HS-5 (cell line): ENCODE results near the gene POTEB.
"Not testable (repeated sequence)": the region's sequence is repeated elsewhere in the genome, so short reads cannot be mapped to it uniquely, and the experiment has no call there.

ENCODE experiments used
- DNase-seq: peaks from one replicate; pipeline ENCODE4 v3.0.0-alpha.2; 2012; ENCODE audit warnings: low read depth

The POTEB gene

DNA sequence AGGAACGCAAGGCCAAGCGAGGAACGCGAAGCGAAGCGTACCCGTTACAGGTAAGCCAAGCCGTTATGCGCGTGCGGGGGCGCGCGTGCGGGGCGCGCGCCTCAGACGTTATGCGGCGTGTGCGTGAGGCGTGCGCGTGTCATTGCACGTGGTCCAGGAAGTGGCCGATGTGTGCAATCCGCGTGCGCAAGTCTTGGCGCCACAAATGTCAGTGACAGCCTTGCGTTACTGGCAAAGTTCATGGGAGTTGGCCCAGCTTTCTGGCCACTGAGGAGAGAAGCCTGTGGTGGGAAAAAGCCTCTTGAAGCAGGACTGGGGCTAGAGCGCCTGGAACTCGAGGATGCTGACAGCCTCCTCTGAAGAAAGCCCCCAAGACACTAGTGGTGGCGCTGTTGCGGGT is at the start of gene POTEB:
POTEB (minus strand) TSS at position 101 of the 400 bp plus-strand sequence. CDS start 489 bp downstream, outside the sequence.
- not testable (repeated sequence) for DNase-seq

DNA sequence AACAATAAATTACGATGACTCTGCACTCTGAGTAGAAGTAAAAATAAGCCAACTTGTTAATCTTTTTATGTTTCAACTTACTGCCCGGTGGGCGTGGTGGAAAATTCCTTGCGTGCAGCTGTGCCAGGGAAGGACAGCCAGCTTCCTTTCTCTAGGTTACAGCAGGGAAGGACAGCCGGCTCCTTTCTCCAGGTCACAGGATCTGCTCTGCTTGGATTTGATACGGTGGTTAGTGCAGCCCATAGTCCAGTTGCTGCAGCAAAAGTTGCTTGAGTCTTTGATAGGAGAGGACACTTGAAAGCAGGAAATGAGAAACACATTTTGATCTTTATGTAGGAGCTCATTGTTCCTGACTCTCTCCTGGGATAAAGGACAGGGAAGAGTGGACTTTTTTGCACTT is 13.4 kb upstream of the POTEB start:
- DNase-seq: not testable (repeated sequence)

DNA sequence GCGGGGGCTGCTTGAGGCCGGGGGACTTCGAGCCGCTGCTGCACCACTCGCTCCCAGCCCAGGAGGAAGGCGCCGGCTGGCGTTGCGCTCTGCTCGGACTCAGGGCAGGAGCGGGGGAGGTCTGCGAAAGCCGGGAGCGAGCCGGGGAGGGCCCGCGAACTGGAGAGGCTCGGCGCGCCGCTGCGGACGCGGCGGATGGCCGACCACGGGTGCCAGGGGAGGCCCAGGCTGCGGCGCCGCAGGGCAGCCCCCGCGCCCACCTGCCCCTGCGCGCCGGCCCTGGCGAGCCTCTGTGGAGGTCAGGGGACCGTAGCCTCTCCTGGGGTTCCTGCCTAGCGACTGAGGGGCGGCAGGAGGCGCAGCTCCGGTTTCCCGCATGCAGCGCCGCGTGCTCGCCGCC is 12.0 kb upstream of the POTEB start:
- DNase-seq: not testable (repeated sequence)

DNA sequence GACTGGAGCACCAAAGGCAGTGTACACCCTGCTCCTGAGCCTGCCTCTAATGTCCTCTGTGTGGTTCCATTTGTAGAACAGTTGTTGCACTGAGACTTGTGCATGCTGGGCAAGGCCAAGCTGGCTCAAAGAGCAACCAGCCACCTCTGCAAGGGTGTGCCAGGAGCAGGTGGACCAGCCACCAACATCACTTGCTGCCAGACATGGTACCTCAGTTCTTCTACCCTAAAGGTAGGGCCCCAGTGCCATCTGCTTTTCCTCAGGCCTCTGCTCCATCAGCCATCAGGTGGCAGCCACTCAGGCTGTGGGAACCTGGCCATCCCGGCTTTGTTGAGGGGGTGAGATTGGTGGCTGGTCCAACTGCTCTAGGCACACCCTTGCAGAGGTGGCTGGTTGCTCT is 38.7 kb downstream of the POTEB start:
- not testable (repeated sequence) for DNase-seq
